Cerebellar nuclear complex (tissue), 1 donor: Measurements from ENCODE around the gene STAT3.
"Not testable (repeated sequence)": the region's sequence is repeated elsewhere in the genome, so short reads cannot be mapped to it uniquely, and the experiment has no call there.

ENCODE experiments used
- DNase-seq, 2 experiments: peaks; one replicate each; lab custom pipeline; 2025; lab: John Stamatoyannopoulos, UW

The STAT3 gene

GRCh38 chr17:42276359-42276608 lies 112.0 kb downstream of the STAT3 start, which contains the start of gene STAT5B:
STAT5B (minus strand) TSS chr17:42276391; CDS start chr17:42232127, 44,264 bp downstream.
- no peak for DNase-seq

- no peak for DNase-seq
Measured at GRCh38 chr17:42275527-42276358, 112.5 kb downstream of the STAT3 start.

GRCh38 chr17:42274812-42275526 lies 113.3 kb downstream of the STAT3 start:
- no peak for DNase-seq

GRCh38 chr17:42274253-42274542 lies 114.0 kb downstream of the STAT3 start:
- no peak for DNase-seq

- DNase-seq, result no peak
Measured at GRCh38 chr17:42273474-42274252, 114.6 kb downstream of the STAT3 start.

GRCh38 chr17:42272162-42272907 lies 115.9 kb downstream of the STAT3 start:
- DNase-seq, result no peak

GRCh38 chr17:42271779-42272035 lies 116.5 kb downstream of the STAT3 start:
- no peak for DNase-seq

- DNase-seq, result no peak
Measured at GRCh38 chr17:42271006-42271778, 117.0 kb downstream of the STAT3 start.

GRCh38 chr17:42270596-42270995 lies 117.6 kb downstream of the STAT3 start:
- no peak for DNase-seq

- no peak for DNase-seq
Measured at GRCh38 chr17:42270170-42270535, 118.1 kb downstream of the STAT3 start.

GRCh38 chr17:42268236-42268635 lies 120.0 kb downstream of the STAT3 start:
- no peak for DNase-seq

GRCh38 chr17:42266918-42267766 lies 121.1 kb downstream of the STAT3 start:
- DNase-seq, result no peak

- no peak for DNase-seq
Measured at GRCh38 chr17:42266462-42266861, 121.8 kb downstream of the STAT3 start.

- DNase-seq, result not testable (repeated sequence)
Measured at GRCh38 chr17:42264366-42264765, 123.9 kb downstream of the STAT3 start.
